EH (cell line): ENCODE data around the gene RAD51B.

Experiments
- DNase-seq: peaks from one replicate; pipeline ENCODE4 v3.0.0-alpha.2; 2015; ENCODE audit warnings: low read depth

Gene RAD51B

GRCh38 chr14:68594737-68595380 is 775.3 kb downstream of the RAD51B start:
- no peak for DNase-seq

- DNase-seq, result no peak
Observed at GRCh38 chr14:68596211-68596610, 776.6 kb downstream of the RAD51B start.

- no peak for DNase-seq
Observed at GRCh38 chr14:68596701-68597100, 777.1 kb downstream of the RAD51B start.

- no peak for DNase-seq
Observed at GRCh38 chr14:68598089-68598488, 778.5 kb downstream of the RAD51B start.

GRCh38 chr14:68598621-68599447 is 779.3 kb downstream of the RAD51B start:
- peak; percentile 88 for DNase-seq

- no peak for DNase-seq
Observed at GRCh38 chr14:68599896-68600610, 780.5 kb downstream of the RAD51B start.

GRCh38 chr14:68602507-68602906 is 782.9 kb downstream of the RAD51B start:
- DNase-seq, result no peak

GRCh38 chr14:68603533-68604360 is 784.2 kb downstream of the RAD51B start:
- no peak for DNase-seq

- DNase-seq, result no peak
Observed at GRCh38 chr14:68604361-68604730, 784.8 kb downstream of the RAD51B start.

GRCh38 chr14:68604822-68605221 is 785.2 kb downstream of the RAD51B start:
- DNase-seq, result no peak

- DNase-seq, result no peak
Observed at GRCh38 chr14:68606176-68606575, 786.6 kb downstream of the RAD51B start.

- DNase-seq, result no peak
Observed at GRCh38 chr14:68606644-68607043, 787.1 kb downstream of the RAD51B start.

GRCh38 chr14:68607081-68607866 is 787.7 kb downstream of the RAD51B start:
- DNase-seq, result peak; percentile 27

- no peak for DNase-seq
Observed at GRCh38 chr14:68607867-68608573, 788.4 kb downstream of the RAD51B start.

GRCh38 chr14:68608574-68608962 is 789.0 kb downstream of the RAD51B start:
- DNase-seq, result no peak

- no peak for DNase-seq
Observed at GRCh38 chr14:68609012-68609411, 789.4 kb downstream of the RAD51B start.

GRCh38 chr14:68610251-68610793 is 790.7 kb downstream of the RAD51B start:
- DNase-seq, result no peak

- no peak for DNase-seq
Observed at GRCh38 chr14:68611599-68611998, 792.0 kb downstream of the RAD51B start.

GRCh38 chr14:68612049-68612448 is 792.5 kb downstream of the RAD51B start:
- peak; percentile 35 for DNase-seq

GRCh38 chr14:68616221-68616902 is 796.8 kb downstream of the RAD51B start:
- peak; percentile 44 for DNase-seq
